Ammon's horn (tissue), 1 donor: Measurements from ENCODE around the gene UBE3C.

Experiments
- DNase-seq: peaks from one replicate; pipeline ENCODE4 v3.0.0-alpha.2; 2016; ENCODE audit warnings: low spot score

UBE3C gene

DNA sequence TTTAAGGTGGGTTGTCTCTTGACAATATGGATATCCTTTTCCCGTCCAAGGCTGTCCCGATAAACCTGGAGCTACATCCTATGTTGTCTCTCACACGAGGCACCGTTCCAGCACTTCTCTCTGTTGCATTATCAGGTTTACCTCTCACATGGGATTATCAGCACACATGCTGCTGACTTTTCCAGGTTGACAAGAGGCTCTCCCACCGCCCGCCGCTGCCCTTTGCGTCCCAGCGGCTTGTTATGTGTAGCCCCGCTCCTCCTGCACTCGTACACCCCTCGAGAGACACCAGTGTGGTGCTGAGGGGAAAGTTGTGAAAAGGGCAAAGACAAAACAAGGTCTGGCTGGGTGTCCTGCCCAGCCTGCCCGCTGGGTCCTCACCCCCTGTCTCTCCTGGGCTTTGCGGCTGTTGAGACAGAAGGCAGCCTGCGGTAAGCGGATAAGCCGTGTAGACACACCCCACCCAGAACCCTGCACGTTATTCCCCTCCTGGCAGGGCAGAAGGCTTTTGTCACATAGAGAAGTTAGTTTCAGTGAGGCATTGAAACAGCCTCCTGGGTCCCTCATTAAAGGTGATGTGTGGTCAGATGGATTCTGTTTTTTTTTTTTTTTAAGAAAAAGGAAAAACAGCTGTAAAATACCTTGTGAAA lies 38.7 kb downstream of the UBE3C start:
- no peak for DNase-seq

DNA sequence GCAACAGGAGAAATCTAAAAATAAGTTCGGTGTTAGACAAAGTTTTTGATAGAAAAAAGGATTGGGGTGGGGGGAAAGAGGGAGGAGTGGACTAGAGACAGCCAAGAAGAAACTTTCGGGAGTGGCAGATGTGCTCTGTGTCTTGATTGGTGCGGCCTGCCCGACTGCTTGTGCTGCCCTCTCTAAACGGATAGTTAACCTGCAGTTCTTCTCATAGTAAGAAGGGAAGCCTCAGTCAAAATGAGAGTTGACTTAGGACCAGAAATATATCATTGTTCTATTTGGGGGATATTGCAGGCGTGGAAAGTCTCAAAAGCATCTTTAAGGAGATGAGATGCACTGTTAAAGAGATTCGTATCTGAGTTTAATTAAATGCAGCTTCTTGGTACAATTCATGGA lies 39.3 kb downstream of the UBE3C start:
- no peak for DNase-seq

DNA sequence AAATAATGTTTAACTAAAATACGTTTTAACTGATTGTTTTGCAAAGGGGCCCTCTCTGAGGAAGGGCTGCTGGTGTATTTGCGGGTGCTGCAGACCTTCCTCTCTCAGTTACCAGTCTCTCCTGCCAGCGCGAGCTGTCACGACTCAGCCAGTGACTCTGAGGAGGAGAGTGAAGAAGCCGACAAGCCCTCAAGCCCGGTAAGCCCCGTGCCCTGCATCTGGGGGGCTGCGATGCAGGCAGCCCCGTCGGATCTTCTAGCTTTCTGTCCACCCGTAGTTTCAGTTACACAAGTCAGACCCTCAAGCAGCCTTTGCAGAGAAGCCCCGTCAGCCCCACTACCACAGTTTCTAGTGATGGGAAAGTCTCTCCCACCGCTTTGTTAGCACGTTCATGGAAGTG lies 45.1 kb downstream of the UBE3C start:
- DNase-seq = no peak

DNA sequence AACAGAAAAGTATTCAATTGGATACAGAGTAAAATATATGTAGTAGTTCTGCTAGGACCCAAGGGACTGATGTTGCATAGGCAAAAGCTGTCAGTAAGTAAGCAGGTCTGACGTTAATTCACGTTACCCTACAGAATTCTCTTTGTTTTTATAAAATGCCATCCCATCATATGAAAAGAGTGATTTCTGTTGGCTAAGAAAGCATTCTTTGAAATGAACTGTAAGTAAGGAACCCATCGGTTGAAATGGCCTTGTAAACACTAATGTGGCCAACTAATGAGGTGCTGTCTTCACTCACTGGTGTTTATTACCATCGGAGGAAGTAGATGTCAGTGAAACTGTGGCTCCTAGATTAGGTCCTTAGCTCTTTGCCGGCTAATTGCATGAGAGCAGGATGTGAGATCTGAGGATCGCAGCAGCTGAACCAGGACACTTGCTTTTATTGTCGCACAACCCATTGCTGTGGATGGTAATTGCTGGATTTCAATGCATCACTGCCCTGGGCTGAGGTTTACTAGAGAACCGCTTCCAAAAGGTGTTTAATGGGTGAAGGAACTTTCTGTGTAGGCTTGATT lies 49.5 kb downstream of the UBE3C start:
- no peak for DNase-seq

DNA sequence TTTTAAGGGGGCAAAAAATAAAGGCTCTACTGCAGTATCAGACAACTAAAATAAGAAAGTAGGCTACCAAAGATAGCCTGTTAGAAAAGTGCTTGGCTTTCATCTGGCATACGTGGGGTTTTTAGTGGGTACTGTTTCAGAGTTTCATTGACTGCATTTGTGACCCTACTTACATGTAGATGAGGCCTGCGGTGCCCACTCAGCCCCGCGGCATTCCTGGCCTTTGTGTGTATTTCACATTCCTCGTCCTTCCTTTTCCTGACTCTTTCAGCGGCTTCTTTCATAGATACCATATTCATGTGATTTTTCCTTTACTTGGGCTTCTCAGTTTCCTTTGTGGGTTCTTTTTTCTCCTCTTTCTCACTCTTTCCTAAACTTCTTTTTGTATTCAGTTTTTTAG lies 50.7 kb downstream of the UBE3C start:
- no peak for DNase-seq

DNA sequence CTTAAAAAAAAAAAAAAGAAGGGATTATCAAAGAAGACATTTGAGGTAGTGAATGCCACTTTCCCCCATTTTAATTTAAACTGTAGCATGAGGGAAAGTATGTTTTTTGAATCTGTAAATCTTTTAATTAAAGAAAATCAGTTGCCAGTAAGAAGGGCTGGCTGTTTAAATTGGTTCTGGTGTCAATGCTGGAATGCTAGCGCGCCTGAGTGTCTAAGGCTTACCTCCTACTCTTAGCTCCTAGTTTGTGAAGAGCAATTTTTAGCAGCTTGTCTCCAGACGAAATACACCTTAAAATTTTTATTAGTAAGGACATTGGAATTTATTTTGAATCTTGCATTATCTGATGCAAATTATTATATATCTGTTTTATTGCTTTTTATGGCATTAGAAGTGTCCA lies 54.1 kb downstream of the UBE3C start:
- DNase-seq = no peak

DNA sequence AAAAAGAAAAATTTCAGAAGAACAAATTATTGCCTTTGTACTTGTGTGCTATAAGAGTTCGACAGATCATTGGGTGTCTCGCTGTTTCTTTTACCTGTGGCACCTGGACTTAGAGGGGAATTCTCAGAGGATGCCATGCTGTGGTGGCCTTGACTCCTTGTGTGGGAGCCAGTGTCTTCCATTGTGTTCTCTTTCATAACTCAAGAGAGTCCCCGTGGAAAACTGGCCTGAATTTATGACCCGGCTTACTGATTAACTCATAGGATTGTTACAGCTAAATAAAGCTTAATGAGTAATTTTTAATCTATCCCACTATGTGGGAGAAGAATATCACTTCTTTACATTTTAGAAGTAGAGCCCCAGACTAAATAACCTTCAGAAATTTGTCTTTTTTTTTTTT lies 54.5 kb downstream of the UBE3C start:
- no peak for DNase-seq

DNA sequence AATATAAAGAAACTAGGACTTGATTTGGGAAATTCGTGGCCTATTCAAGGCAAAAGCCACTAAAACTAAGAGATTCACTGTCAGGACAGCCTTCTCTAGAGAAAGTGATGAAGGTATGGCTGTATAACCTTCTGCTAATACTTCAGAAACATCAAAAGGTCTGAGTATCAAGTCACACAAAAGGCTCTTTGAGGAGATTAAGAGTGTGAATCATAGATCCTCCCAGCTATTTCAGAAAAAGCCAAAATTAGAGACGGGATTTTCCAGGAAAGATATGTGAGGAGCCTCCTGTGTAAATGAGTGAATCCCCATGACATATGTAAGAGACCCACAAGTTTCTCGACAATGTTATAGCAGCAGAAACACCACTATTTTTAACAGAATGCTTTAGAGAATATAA lies 56.2 kb downstream of the UBE3C start:
- no peak for DNase-seq

DNA sequence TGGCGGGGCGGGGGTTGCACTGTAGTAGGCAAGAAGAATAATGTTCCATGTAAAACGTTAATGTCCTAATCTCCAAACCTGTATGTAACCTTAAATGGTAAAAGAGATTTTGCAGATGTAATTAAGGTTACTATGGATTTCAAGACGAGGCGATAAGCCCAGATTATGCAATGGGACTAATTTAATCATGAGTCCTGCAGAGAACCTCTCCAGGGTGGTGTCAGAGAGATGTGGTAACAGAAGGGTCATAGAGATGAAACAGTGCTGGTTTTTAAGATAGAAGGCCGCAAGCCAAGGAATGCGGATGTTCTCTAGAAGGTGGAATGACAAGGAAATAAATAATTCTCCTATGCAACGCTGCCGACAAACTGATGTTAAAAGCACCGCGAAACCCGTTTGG lies 57.1 kb downstream of the UBE3C start:
- DNase-seq = no peak

DNA sequence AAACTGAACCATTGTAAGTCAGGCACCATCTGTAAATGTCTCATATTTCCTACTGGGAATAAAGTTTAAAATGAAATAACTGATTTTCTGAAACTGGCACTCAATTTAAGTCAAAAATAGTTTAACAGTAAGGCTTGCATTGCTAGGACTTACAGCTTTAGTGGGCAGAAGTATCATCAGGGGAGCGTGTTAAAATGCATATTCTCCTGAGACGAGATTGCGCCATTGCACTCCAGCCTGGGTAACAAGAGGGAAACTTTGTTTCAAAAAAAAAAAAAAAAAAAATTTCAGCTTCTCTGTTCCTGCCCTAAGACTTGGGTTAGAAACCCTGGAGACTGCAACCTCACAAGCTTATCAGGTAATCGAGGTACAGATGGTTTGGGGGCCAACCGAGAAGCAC lies 65.4 kb downstream of the UBE3C start:
- no peak for DNase-seq

DNA sequence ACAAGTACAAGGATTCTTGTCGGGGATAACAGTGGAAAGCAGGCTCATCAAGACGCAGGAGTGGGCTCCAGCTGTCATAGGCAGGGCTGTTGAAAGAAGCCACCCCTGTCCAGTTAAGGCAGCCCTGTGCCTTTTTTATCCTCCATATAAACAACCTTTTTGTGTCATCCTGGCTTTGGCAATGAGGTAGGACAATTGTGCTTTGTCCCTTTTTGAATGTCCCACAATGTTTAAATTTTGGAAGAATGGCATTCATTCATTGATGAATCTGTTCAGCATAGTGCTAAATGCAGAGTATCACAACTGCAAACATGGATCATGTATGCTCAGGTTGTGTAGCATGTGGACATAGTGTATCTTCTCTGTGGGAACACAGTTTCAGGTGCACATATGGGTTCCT lies 66.7 kb downstream of the UBE3C start:
- no peak for DNase-seq

DNA sequence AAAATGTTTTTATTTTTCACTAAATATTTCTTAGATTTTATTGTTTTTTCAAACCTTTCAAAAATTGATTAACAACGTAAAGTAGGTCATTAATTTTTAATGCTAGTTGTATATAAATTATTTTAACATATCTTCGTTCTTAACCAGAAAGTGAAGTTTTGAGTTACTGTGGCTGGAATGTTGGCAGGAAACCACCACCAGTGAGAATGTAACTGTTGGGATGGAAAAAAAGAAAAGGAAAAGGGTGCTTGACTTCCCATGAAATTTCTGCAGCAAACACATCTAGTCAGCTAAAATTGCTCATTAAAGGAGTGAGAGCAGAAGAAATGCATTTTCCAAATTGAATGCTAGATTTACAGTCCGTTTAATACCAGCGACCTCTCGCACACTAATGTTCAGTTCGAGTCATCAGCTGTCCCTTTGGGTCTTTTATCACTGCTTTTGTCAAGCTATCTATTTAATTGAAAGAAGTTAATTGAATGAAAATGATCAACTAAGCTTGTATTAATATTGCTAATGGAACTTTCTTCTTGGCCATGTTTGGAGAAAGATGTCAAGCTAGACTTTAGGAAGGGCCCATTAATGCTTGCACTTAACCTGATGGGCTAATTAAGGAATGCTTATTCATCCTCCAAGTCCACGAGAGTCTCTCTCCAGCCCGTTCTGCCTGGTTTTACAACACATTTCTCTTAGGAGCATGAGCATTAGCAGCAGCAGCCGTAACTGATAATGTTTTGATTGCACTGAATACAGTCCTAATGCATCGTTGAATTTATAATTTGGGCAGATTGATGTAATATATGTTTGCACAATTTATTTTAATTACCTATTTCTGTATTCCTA lies 70.1 kb downstream of the UBE3C start:
- no peak for DNase-seq

DNA sequence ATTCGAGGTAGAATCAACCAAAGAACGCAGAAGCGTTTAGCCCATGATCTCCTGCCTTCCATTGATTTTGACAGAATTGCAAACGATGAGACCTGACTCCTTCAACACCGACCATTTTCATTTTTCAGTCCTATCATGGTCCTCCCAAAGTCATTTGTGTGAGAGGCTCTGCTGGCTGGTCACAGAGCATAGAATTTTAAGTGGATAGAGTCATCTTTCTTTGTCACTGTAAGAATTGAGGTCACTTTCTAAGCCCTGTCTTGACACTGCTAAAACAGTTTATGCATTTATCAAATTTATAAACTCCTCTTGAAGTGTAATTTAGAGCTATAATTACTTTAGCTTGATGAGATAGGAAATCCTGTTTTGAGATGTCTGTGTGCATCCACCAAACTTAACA lies 72.0 kb downstream of the UBE3C start:
- DNase-seq = no peak

DNA sequence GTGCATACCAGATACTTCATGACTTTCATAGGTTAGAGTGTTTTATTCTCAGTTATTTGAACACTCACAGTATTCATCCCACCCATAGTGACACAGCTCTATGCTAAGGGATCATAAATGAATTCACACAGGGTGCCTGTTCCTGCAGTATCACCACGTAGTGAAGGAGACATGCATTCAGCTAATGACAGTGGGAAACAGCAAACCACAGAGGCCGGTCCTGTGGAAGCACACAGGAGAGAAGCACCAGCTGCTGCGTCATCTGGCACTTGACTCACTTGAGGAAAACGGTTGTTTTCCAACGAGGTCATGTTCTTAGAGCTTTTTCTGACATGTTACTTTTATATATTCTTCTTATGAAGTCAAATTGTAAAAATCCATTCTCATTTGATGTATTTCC lies 73.0 kb downstream of the UBE3C start:
- DNase-seq = peak; percentile 30

DNA sequence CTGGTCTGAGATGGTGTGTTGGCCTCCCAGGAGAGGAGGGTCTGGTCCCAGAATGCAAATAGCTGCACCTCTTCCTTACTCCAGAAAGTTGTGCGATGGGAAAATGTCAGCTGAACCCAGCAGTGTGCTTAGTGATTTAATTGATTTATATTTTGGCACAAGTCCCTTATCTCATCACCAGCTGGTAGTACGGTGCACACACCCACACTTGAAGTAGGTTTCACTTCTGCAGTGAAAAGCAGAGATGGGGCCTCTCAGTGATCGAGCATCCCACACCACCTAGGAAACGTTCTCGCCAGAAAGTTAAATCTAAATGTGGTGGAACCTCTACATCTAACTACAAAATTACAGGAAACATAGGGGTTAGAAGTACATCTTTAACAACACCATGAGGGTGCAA lies 80.4 kb downstream of the UBE3C start:
- peak; percentile 39 for DNase-seq

DNA sequence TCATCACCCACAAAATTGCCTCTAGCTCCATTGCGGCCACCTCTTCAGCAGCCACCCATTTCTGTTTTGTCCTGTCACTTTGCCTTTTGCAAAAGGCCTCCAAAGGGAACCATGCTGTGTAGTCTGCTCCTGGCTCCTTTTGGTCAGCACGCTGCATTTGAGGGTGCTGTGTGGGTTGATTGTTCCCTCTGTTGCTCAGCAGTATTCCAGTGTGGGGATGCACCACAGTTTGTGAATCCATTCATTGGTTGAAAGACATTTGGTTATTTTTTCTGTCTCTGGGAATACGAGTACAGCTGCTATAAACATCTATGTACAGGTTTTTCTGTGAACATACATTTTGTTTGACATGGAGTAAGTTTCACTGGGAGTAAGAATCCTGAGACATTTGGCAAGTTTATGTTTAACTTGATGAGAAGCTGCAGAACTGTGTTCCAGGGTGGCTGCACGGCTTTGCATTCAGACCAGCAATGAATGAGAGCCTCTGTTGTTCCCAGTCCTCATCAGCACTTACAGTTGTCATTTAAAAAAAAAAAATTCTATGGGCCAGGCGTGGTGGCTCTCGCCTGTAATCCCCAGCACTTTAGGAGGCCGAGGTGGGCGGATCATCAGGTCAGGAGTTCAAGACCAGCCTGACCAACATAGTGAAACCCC lies 82.3 kb downstream of the UBE3C start:
- DNase-seq = peak; percentile 21

DNA sequence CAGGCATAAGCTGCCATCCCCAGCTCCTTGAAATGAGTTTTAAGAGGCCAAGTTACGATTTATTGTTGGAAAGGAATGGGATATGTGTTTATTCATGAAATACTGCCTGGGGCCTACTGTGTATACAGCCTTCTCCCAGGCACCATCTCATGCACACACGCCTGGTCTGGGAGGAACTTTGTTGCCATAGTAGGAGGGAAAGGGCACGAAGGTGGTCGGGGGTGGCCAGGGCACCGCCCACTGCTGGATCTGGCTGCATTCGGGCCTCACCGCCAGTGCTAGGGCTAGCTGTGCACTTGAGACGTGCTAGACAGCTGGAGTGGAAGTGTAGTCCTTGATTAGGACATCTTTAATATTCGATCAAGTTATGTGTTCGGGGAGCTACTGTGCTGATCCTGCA lies 84.0 kb downstream of the UBE3C start:
- no peak for DNase-seq

DNA sequence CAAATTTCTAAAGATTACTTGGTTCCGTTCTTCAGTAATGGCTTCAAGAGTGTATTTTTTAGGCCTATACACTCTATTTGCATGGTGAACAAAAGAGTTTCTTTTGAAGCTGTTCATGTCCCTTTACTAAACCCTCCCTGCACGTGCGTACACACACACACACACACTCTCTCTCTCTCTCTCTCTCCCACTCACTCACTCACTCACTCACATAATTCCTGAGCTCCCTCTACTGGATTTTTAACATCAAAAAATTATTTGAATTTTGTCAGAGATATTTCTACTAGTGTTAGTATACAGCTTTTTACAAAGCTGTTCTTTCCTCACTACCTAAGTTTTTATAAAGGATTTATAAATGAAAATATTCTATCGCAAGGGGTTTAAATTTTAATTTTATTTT lies 85.9 kb downstream of the UBE3C start:
- peak; percentile 42 for DNase-seq

DNA sequence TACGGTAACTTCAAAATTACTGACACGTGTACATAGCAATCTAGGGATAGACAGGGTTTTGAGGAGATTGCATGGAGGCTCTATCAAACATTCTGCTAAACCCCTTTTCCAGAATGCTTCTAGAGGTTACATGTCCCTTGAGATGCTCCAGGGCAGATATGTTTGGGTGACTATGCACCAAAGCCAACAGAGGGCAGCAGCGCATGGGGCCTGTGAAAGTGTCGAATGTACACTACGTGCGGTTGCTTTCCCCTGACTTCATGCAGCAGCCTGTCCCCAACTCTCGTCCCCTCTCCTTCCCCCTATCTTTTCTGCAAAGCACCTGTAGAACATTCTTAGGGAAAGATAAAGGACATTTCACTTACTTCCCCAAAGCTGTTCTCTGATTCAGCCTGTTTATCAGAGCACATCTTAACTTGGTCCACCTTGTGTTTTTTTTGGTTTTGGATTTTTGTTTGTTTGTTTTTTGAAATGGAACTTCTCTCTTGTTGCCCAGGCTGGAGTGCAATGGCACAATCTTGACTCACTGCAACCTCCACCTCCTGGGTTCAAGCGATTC lies 90.2 kb downstream of the UBE3C start:
- peak; percentile 21 for DNase-seq

DNA sequence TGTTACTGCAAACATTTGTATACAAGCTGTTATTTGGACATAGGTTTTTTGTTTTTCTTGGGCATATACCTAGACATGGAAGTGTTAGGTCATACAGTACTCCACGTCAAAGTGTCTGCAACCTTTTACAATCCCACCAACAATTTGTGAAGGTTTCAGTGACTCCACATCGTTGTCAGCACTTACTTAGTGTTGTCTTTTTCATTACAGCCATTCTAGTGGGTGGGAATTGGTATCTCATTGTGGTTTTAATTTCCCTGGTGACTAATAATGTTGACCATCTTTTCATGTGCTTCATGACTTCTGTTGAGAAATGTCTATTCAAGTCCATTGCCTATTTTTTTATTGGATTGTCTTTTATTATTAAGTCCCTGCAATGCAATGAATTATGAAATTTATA lies 95.0 kb downstream of the UBE3C start:
- no peak for DNase-seq

DNA sequence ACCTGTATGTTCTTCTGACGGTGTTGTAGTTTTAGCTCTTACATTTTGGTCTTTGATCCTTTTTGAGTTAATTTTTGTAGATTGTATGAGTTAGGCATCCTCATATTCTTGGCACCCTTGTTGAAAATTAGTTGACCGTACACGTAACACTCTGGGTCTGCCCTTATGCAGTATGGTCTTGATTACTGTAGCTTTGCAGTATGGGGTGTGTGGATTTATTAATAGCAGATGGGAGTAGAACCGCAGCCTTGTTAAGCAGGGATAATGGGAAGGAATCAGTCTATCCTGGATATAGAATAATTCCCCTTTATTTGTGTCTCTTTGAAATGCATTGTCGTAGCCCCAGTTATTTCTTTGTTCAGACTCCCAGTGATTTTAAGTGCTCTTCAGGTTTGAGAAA lies 95.5 kb downstream of the UBE3C start:
- DNase-seq = no peak
